B cell (primary cell): Measurements from ENCODE around the gene HOXB13.

Experiments
- EZH2 ChIP-seq: IDR thresholded peaks from 2 replicates; pipeline ENCODE4 v1.6.1; 2012; ENCODE audit warnings: borderline replicate concordance, low read depth, mild to moderate bottlenecking, moderate library complexity, low read length; ENCODE audit not compliant: insufficient read depth, poor library complexity, severe bottlenecking
- TF ChIP-seq, protein P1 (sequence below): fragments of 200-600 bp; IDR thresholded peaks from one replicate; pipeline ENCODE4 v1.8.0; 2022; ENCODE audit warnings: antibody characterized with exemption, mild to moderate bottlenecking

DNA sequence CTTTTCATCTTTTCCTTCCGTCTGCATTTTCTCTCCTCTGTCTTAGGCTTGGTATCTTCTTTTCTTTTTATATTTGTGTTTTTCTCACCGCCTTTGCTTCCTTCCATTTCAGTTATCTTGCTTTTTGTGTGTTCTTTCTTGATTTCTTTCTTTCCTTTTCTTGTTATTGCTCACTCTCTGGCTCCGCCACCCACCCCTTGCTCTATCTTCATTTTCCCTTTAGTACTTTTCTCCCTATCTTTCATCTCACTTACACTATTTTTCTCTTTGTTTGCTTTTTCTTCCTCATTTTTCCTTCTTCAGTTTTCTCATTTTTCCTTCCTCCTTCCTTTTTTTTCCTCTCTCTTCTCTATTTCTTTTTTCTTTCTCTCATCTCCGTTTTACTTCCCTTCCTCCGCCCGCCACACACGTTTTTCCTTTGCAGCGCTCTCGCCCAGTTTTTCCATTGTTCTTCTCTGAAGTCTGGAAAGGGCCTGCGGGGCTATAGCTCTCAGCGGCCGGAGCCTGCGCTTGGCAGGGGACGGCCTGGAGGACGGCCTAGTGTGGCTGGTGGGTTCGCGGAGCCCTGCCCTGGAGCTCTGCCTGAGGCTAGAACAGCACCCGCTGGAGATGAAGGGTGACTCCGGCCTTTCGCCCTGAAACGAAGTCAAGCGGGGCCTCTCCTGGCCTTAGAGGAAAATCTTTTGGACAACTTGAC, 5.2 kb upstream of the HOXB13 start:
- TF ChIP-seq, protein P1, sequence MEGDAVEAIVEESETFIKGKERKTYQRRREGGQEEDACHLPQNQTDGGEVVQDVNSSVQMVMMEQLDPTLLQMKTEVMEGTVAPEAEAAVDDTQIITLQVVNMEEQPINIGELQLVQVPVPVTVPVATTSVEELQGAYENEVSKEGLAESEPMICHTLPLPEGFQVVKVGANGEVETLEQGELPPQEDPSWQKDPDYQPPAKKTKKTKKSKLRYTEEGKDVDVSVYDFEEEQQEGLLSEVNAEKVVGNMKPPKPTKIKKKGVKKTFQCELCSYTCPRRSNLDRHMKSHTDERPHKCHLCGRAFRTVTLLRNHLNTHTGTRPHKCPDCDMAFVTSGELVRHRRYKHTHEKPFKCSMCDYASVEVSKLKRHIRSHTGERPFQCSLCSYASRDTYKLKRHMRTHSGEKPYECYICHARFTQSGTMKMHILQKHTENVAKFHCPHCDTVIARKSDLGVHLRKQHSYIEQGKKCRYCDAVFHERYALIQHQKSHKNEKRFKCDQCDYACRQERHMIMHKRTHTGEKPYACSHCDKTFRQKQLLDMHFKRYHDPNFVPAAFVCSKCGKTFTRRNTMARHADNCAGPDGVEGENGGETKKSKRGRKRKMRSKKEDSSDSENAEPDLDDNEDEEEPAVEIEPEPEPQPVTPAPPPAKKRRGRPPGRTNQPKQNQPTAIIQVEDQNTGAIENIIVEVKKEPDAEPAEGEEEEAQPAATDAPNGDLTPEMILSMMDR: no peak
- TF ChIP-seq EZH2: no peak
